Germinal center (tissue), 1 donor: ENCODE measurements around the gene HDAC11.
"Not testable (repeated sequence)": the region's sequence is repeated elsewhere in the genome, so short reads cannot be mapped to it uniquely, and the experiment has no call there.

Experiments used
- DNase-seq: peaks from one replicate; pipeline ENCODE4 v3.0.0; 2012; ENCODE audit warnings: mixed read lengths, low spot score

The HDAC11 gene

GRCh38 chr3:13479582-13480339 lies at the start of gene HDAC11:
Gene HDAC11, plus strand, starts transcription at chr3:13480306. Its CDS starts 42 bp downstream, at chr3:13480348.
- peak; percentile 100 for DNase-seq

- not testable (repeated sequence) for DNase-seq
Measured at GRCh38 chr3:13430411-13430875, 49.7 kb upstream of the HDAC11 start.

GRCh38 chr3:13432093-13432492 lies 48.0 kb upstream of the HDAC11 start:
- no peak for DNase-seq

DNA sequence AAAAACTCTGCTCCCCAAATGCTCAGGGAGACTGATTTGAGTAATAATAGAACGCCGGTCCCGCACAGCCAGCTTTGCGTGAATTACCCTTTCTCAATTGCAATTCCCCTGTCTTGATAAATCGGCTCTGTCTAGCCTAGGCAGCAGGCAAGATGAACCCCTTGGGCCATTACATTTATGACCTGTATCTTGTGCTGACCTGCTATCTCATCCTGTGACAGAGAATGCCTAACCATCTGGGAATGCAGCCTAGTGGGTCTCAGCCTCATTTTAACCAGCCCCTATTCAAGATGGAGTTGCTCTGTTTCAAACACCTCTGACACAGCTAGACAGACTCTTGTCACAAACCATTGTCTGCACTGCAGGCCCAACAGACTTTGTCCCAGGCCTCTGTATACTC lies 46.2 kb upstream of the HDAC11 start:
- no peak for DNase-seq

- not testable (repeated sequence) for DNase-seq
Measured at GRCh38 chr3:13436213-13436612, 43.9 kb upstream of the HDAC11 start.

- no peak for DNase-seq
Measured at GRCh38 chr3:13440204-13440817, 39.8 kb upstream of the HDAC11 start.

GRCh38 chr3:13442882-13443281 lies 37.2 kb upstream of the HDAC11 start:
- DNase-seq, result not testable (repeated sequence)

DNA sequence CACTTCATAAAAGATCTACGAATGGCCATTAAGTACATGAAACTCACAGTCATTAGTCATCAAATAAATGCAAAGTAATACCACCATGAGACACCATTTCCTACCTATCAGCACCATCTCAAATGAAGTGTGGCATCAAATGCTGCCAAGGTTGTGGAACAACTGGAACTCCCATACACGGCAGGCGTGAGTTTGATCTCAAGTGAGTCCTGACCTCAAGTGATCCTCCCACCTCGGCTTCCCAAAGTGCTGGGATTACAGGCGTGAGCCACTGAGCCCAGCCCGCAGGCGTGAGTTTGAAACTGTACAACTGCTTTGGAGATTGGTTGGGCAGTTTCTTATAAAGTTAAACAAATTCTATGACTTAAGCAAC lies 28.8 kb upstream of the HDAC11 start:
- DNase-seq, result no peak

- peak; percentile 55 for DNase-seq
Measured at GRCh38 chr3:13452490-13453335, 27.4 kb upstream of the HDAC11 start.

DNA sequence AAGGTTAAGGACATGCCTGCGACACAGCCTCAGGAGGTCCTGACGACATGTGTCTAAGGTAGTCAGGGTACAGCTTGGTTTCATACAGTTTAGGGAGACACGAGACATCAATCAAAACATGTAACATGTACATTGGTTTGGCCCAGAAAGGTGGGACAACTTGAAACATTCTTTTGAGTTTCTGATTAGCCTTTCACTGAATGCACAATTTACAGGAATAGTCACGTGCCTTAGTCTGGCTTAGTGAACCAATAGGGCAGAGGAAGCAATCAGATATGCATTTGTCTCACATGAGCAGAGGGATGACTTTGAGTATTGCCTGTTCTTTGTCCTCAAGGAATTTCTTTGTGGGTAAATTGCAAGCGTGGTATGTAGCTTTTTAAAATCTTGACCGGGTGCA lies 24.5 kb upstream of the HDAC11 start:
- no peak for DNase-seq

- DNase-seq, result no peak
Measured at GRCh38 chr3:13457593-13457992, 22.5 kb upstream of the HDAC11 start.

- DNase-seq, result no peak
Measured at GRCh38 chr3:13459605-13460340, 20.3 kb upstream of the HDAC11 start.

GRCh38 chr3:13460341-13460736 lies 19.8 kb upstream of the HDAC11 start:
- no peak for DNase-seq

- DNase-seq, result peak; percentile 85
Measured at GRCh38 chr3:13461169-13462124, 18.7 kb upstream of the HDAC11 start.

DNA sequence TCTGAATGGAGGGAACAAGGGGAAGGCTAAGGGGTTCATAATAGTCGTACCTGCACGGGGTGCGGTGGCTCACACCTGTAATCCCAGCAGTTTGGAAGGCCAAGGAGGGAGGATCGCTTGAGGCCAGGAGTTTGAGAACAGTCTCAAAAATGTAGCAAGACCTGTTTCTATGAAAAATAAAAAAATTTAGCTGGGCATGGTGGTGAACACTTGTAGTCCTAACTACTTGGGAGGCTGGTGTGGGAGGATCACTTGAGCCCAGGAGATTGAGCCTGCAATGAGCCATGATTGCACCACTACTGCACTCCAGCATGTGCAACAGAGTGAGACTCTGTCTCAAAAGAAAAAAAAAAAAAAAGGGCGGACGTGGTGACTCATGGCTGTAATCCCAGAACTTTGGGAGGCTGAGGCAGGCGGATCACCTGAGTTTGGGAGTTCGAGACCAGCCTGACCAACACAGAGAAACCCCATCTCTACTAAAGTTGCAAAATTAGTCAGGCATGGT lies 17.9 kb upstream of the HDAC11 start:
- no peak for DNase-seq

DNA sequence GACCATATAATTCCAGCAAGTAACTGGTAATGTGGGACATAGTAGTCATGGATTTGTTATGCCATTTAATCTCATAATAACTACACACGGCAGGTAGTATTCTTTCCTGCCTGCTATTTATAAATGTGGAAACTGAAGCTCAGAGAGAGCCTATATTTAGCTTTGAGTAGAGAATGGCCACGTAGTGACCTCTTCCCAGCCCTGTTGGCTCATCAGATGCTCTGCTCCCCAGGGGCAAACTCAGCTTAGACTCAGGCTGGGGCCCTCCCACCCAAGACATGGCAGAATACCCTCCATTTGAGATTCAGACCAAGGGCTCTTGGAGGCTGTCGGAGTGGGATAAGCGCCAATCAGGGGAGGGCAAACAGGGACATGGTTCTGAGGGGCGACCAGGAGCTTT lies 17.3 kb upstream of the HDAC11 start:
- DNase-seq, result no peak

- DNase-seq, result no peak
Measured at GRCh38 chr3:13463618-13464400, 16.3 kb upstream of the HDAC11 start.

GRCh38 chr3:13465236-13465873 lies 14.8 kb upstream of the HDAC11 start:
- DNase-seq, result no peak

GRCh38 chr3:13466781-13467180 lies 13.3 kb upstream of the HDAC11 start:
- DNase-seq, result no peak
